ENCODE data around the gene RBMS1.

GRCh38 chr2:160224060-160224459 lies 269.5 kb downstream of the RBMS1 start:
- TF ChIP-seq POLR2A (IDR thresholded peaks at IDR 0.05) (no peak), CTCF (IDR thresholded peaks at IDR 0.05) (no peak)

All from esophagus squamous epithelium (tissue), 4 donors.